Stomach (tissue), 19 donors: Measurements from ENCODE around the gene ESD. TPM values are rescaled to one million over a fixed set of nuclear protein-coding genes. Genes with fewer than 3 reads are reported as not detected.

Source experiments
- DNase-seq, 2 donors: peaks; one replicate each; pipeline versions ENCODE4 v3.0.0 to v3.0.0-alpha.2; 2013 to 2019
- H3K27ac ChIP-seq, 5 donors: fragments of 200-600 bp in 4 of 5; sonication (generic) in 4 of 5; one replicate each; pipeline ENCODE4 v1.5.1; 2013 to 2019; ENCODE audit warnings: mild to moderate bottlenecking in 1 of 5, moderate library complexity in 1 of 5
- H3K27me3 ChIP-seq, 3 donors: fragments of 200-600 bp; sonication (generic); one replicate each; pipeline ENCODE4 v1.5.1; 2017 to 2019; ENCODE audit warnings: mixed run types in 1 of 3
- H3K36me3 ChIP-seq, 4 donors: fragments of 200-600 bp; sonication (generic); 1 replicate in 3 of 4; 2 replicates in 1 of 4; pipeline ENCODE4 v1.5.1; 2016 to 2019
- H3K4me1 ChIP-seq, 4 donors: fragments of 200-600 bp; sonication (generic); one replicate each; pipeline ENCODE4 v1.5.1; 2016 to 2019
- H3K4me3 ChIP-seq, 4 donors: fragments of 200-600 bp; sonication (generic) in 3 of 4; one replicate each; pipeline ENCODE4 v1.5.1; 2016 to 2019; ENCODE audit warnings: mild to moderate bottlenecking in 1 of 4
- H3K9me3 ChIP-seq, 4 donors: fragments of 200-600 bp; sonication (generic); one replicate each; pipeline ENCODE4 v1.5.1; 2016 to 2019
- CTCF ChIP-seq, 7 experiments: fragments of 450-650 bp in 4 of 7; fragments of 200-600 bp in 3 of 7; sonication (generic) in 3 of 7; IDR thresholded peaks; one replicate each; pipeline ENCODE4 v1.5.1; 2016 to 2019; ENCODE audit warnings: antibody characterized with exemption in 7 of 7, control low read depth in 2 of 7, mild to moderate bottlenecking in 1 of 7
- EP300 ChIP-seq: sonication (generic); formaldehyde crosslinking; IDR thresholded peaks from one replicate; pipeline ENCODE4 v1.6.1; 2017; ENCODE audit warnings: antibody characterized with exemption
- POLR2A ChIP-seq, 4 donors: fragments of 450-650 bp; IDR thresholded peaks; one replicate each; pipeline ENCODE4 v1.6.1; 2016; ENCODE audit warnings: antibody characterized with exemption in 4 of 4, control low read depth in 2 of 4, mild to moderate bottlenecking in 1 of 4, moderate library complexity in 1 of 4
- POLR2AphosphoS5 ChIP-seq, 3 donors: sonication (generic); formaldehyde crosslinking; IDR thresholded peaks; one replicate each; pipeline ENCODE4 v1.6.1; 2016; ENCODE audit warnings: antibody characterized with exemption in 3 of 3
- WGBS, 5 donors: extraction: QIAGEN DNeasy Blood & Tissue Kit in 3 of 5; methylation state at CpG; one replicate each; pipeline versions ENCODE4 v1.1.5 to v1.1.7; 2013 to 2018; 5-methylcytosine and 5-hydroxymethylcytosine counted together
- intact Hi-C: fragments of 100-400 bp; cut with DNase I; formaldehyde crosslinking; loops from one replicate; pipeline ENCODE4 v1.15.1; 2023; ENCODE audit warnings: low total_unique reads
- long read RNA-seq, 10 donors: transcript quantifications; one replicate each; lab custom pipeline, GENCODE V29; 2026
- polyA plus RNA-seq, 3 donors: library from polyadenylated mRNA; stranded (reverse); fragments of 200-250 nt; gene quantifications; one replicate each; pipeline ENCODE4 v1.2.3, GENCODE V29; 2013
- total RNA-seq, 5 donors: library from RNA; depleted of rRNA; stranded (reverse); fragments of >200 nt; gene quantifications; one replicate each; pipeline versions ENCODE4 v1.1.0 to v1.2.3, GENCODE V29; 2014 to 2016
- donor health status: healthy with polysubstance abuse.
- donor health status: Bipolar disorder and iron deficiency.
- donor health status: healthy.

ESD gene
- total RNA-seq, result 100 to 1,000 TPM in 1 of 5 donors, 10 to 100 TPM in 4; 26.8 to 111 (median 93.3) TPM
- 100 to 1,000 TPM in 1 of 3 donors, 10 to 100 TPM in 2; 86.9 to 116 (median 94.4) TPM for polyA plus RNA-seq
- long read RNA-seq, donor 1, transcript ESD-202 (10 exons, 1,192 nt), result major isoform, 15 of 20 reads
- long read RNA-seq, donor 1, partial matches to known transcripts, result 5 of 20 reads
- long read RNA-seq, donor 1, other reads (novel, unspliced or antisense), result 0 of 20 reads
- long read RNA-seq, donor 2, transcript ESD-202 (10 exons, 1,192 nt), result major isoform, 36 of 49 reads
- long read RNA-seq, donor 2, partial matches to known transcripts, result 0 of 49 reads
- long read RNA-seq, donor 2, other reads (novel, unspliced or antisense), result 12 of 49 reads
- long read RNA-seq, donor 3, transcript ESD-202 (10 exons, 1,192 nt), result major isoform, 21 of 37 reads
- long read RNA-seq, donor 3, partial matches to known transcripts, result 15 of 37 reads
- long read RNA-seq, donor 3, other reads (novel, unspliced or antisense), result 0 of 37 reads
- long read RNA-seq, donor 4, transcript ESD-202 (10 exons, 1,192 nt), result major isoform, 8 of 8 reads
- long read RNA-seq, donor 4, partial matches to known transcripts, result 0 of 8 reads
- long read RNA-seq, donor 4, other reads (novel, unspliced or antisense), result 0 of 8 reads
- long read RNA-seq, donor 5, transcript ESD-202 (10 exons, 1,192 nt), result major isoform, 24 of 63 reads
- long read RNA-seq, donor 5, partial matches to known transcripts, result 26 of 63 reads
- long read RNA-seq, donor 5, other reads (novel, unspliced or antisense), result 13 of 63 reads
- long read RNA-seq, donor 6, transcript ESD-202 (10 exons, 1,192 nt), result major isoform, 61 of 115 reads
- long read RNA-seq, donor 6, partial matches to known transcripts, result 34 of 115 reads
- long read RNA-seq, donor 6, other reads (novel, unspliced or antisense), result 20 of 115 reads
- long read RNA-seq, donor 7, transcript ESD-202 (10 exons, 1,192 nt), result major isoform, 25 of 69 reads
- long read RNA-seq, donor 7, partial matches to known transcripts, result 27 of 69 reads
- long read RNA-seq, donor 7, other reads (novel, unspliced or antisense), result 16 of 69 reads
- long read RNA-seq, donor 8, transcript ESD-202 (10 exons, 1,192 nt), result major isoform, 38 of 106 reads
- long read RNA-seq, donor 8, partial matches to known transcripts, result 46 of 106 reads
- long read RNA-seq, donor 8, other reads (novel, unspliced or antisense), result 20 of 106 reads
- long read RNA-seq, donor 9, transcript ESD-202 (10 exons, 1,192 nt), result major isoform, 44 of 94 reads
- long read RNA-seq, donor 9, partial matches to known transcripts, result 50 of 94 reads
- long read RNA-seq, donor 9, other reads (novel, unspliced or antisense), result 0 of 94 reads
- long read RNA-seq, donor 10, transcript ESD-202 (10 exons, 1,192 nt), result major isoform, 10 of 16 reads
- long read RNA-seq, donor 10, partial matches to known transcripts, result 6 of 16 reads
- long read RNA-seq, donor 10, other reads (novel, unspliced or antisense), result 0 of 16 reads

GRCh38 chr13:46796515-46797474 lies at the start of gene ESD:
TSS of gene ESD (minus strand) at chr13:46797161. CDS start at chr13:46791413, 5,748 bp downstream.
- Histone ChIP-seq H3K27me3 (no peaks in the 10 kb centered on the region), H3K4me1 (peaks cover 9 to 44% (median 26%) of the 10 kb centered on the region in 4 donors), H3K36me3 (no peaks in the 10 kb centered on the region), H3K9me3 (no peaks in the 10 kb centered on the region), H3K4me3 (peak within 1 kb of the TSS; percentile 74 to 85 (median 78)), H3K27ac (peak within 1 kb of the TSS; percentile 88 to 93 (median 90))
- WGBS, 5 donors, result 0 to 1% (median 1%) methylated on average over 63 to 77 of the region's 77 CpGs
- peak; percentile 93 to 98 for DNase-seq
- intact Hi-C loops, result no loop called here
- TF ChIP-seq POLR2AphosphoS5 (IDR thresholded peaks at IDR 0.05), result peak; percentile 24 to 93 (median 75)
- peak in 2 of 4 donors; percentile 52 to 61 for TF ChIP-seq POLR2A (IDR thresholded peaks at IDR 0.05)
- no peak for TF ChIP-seq CTCF (IDR thresholded peaks at IDR 0.05)
- no peak for TF ChIP-seq EP300

- Histone ChIP-seq H3K36me3 (no peaks in the 10 kb centered on the region), H3K9me3 (no peaks in the 10 kb centered on the region), H3K27me3 (peaks cover 0 to 4% (median 0%) of the 10 kb centered on the region in 3 donors), H3K4me1 (no peaks in the 10 kb centered on the region), H3K4me3 (no peak overlapping the region), H3K27ac (no peak overlapping the region)
- 77 to 92% (median 83%) methylated on average over 2 of the region's 2 CpGs for WGBS, 5 donors
- no peak for TF ChIP-seq POLR2A (IDR thresholded peaks at IDR 0.05)
- no peak for TF ChIP-seq POLR2AphosphoS5 (IDR thresholded peaks at IDR 0.05)
- TF ChIP-seq EP300, result no peak
- TF ChIP-seq CTCF (IDR thresholded peaks at IDR 0.05), result no peak
- intact Hi-C loops, result no loop called here
- no peak for DNase-seq
These were observed 49.8 kb upstream of the ESD start for GRCh38 chr13:46846726-46847125.

GRCh38 chr13:46845146-46845545 lies 48.2 kb upstream of the ESD start:
- Histone ChIP-seq H3K4me1 (no peaks in the 10 kb centered on the region), H3K4me3 (no peak overlapping the region), H3K36me3 (no peaks in the 10 kb centered on the region), H3K9me3 (no peaks in the 10 kb centered on the region), H3K27me3 (peaks cover 0 to 4% (median 0%) of the 10 kb centered on the region in 3 donors), H3K27ac (no peak overlapping the region)
- DNase-seq, result no peak
- WGBS, 5 donors, result 66 to 87% (median 67%) methylated on average over 2 of the region's 2 CpGs
- TF ChIP-seq POLR2AphosphoS5 (IDR thresholded peaks at IDR 0.05), result no peak
- TF ChIP-seq CTCF (IDR thresholded peaks at IDR 0.05), result no peak
- no peak for TF ChIP-seq POLR2A (IDR thresholded peaks at IDR 0.05)
- no peak for TF ChIP-seq EP300
- intact Hi-C loops, result no loop called here
